Measurements from ENCODE around the gene NOP53. TPM values are rescaled to one million over a fixed set of nuclear protein-coding genes. Genes with fewer than 3 reads are reported as not detected.

The NOP53 gene
- total and polyA plus RNA-seq, 9 of the 15 experiments (the other 6 are each of a cell fraction or from before 2014, with no cell fraction given), result 6.5 to 274 (median 145) TPM

GRCh38 chr19:47713046-47714021 is 32.0 kb upstream of the NOP53 start, which contains the start of gene EHD2 (continued):
- TF ChIP-seq ZNF609 (CRISPR knock-in tag; IDR thresholded peaks at IDR 0.05; ENCODE audit: borderline replicate concordance) (no peak), MBD2 (IDR thresholded peaks at IDR 0.05; ENCODE audit: borderline replicate concordance, low read depth) (no peak), HES1 (IDR thresholded peaks at IDR 0.05; ENCODE audit: low read depth) (no peak), POLR3A (IDR thresholded peaks at IDR 0.05; ENCODE audit: borderline replicate concordance, extremely low read depth, insufficient read depth, insufficient read length) (no peak), ZMIZ1 (IDR thresholded peaks at IDR 0.05; ENCODE audit: low read depth in 2 of 2, low read length in 2 of 2) (no peak), ZNF133 (CRISPR knock-in tag; IDR thresholded peaks at IDR 0.05) (no peak), THRAP3 (IDR thresholded peaks at IDR 0.05; ENCODE audit: borderline replicate concordance) (no peak), GMEB1 (CRISPR knock-in tag; IDR thresholded peaks at IDR 0.05) (no peak), KLF16 (IDR thresholded peaks at IDR 0.05) (no peak), HOXB6 (CRISPR knock-in tag; IDR thresholded peaks at IDR 0.05; ENCODE audit: borderline replicate concordance) (no peak), CBX3 (IDR thresholded peaks at IDR 0.05; ENCODE audit: borderline replicate concordance in 1 of 2, low read length in 2 of 2) (no peak), HSF4 (CRISPR knock-in tag; IDR thresholded peaks at IDR 0.05; ENCODE audit: borderline replicate concordance) (no peak), TCF3 (CRISPR knock-in tag; IDR thresholded peaks at IDR 0.05) (no peak), HNRNPL (IDR thresholded peaks at IDR 0.05; ENCODE audit: low read depth, low read length) (no peak), TRIM28 (IDR thresholded peaks at IDR 0.05) (no peak), U2AF1 (optimal IDR thresholded peaks at IDR 0.05; ENCODE audit: low read depth, low read length) (no peak)
